Measurements from ENCODE around the gene PGBD2. TPM values are rescaled to one million over a fixed set of nuclear protein-coding genes. Genes with fewer than 3 reads are reported as not detected.
"Not testable (repeated sequence)": the region's sequence is repeated elsewhere in the genome, so short reads cannot be mapped to it uniquely, and the experiment has no call there.

The PGBD2 gene
- total RNA-seq = 2.9 TPM
- long read RNA-seq, partial matches to known transcripts = 0 of 3 reads
- long read RNA-seq, other reads (novel, unspliced or antisense) = 1 of 3 reads

- peak; percentile 97 for DNase-seq (ENCODE audit: low spot score)
Observed at GRCh38 chr1:248906009-248906752, at the start of gene PGBD2. Gene PGBD2, plus strand, starts transcription at chr1:248906235. Its CDS starts 7,628 bp downstream, at chr1:248913863.

- no peak for DNase-seq (ENCODE audit: low spot score)
Observed at GRCh38 chr1:248857201-248857600, 48.8 kb upstream of the PGBD2 start.

GRCh38 chr1:248857749-248858095, 48.3 kb upstream of the PGBD2 start:
- no peak for DNase-seq (ENCODE audit: low spot score)

GRCh38 chr1:248858096-248858890, 47.7 kb upstream of the PGBD2 start:
- DNase-seq (ENCODE audit: low spot score) = no peak

- DNase-seq (ENCODE audit: low spot score) = peak; percentile 99
Observed at GRCh38 chr1:248858891-248859889, 46.8 kb upstream of the PGBD2 start, which contains the start of gene ZNF692. Gene ZNF692, minus strand, starts transcription at chr1:248859085. Its CDS starts 776 bp downstream, at chr1:248858309.

GRCh38 chr1:248860007-248860406, 46.0 kb upstream of the PGBD2 start:
- no peak for DNase-seq (ENCODE audit: low spot score)

GRCh38 chr1:248861616-248862015, 44.4 kb upstream of the PGBD2 start:
- no peak for DNase-seq (ENCODE audit: low spot score)

GRCh38 chr1:248862695-248862997, 43.4 kb upstream of the PGBD2 start:
- no peak for DNase-seq (ENCODE audit: low spot score)

GRCh38 chr1:248862998-248863881, 42.8 kb upstream of the PGBD2 start:
- no peak for DNase-seq (ENCODE audit: low spot score)

- no peak for DNase-seq (ENCODE audit: low spot score)
Observed at GRCh38 chr1:248871837-248872401, 34.1 kb upstream of the PGBD2 start.

GRCh38 chr1:248872752-248873408, 33.2 kb upstream of the PGBD2 start:
- no peak for DNase-seq (ENCODE audit: low spot score)

GRCh38 chr1:248873409-248873992, 32.5 kb upstream of the PGBD2 start:
- peak; percentile 98 for DNase-seq (ENCODE audit: low spot score)

- no peak for DNase-seq (ENCODE audit: low spot score)
Observed at GRCh38 chr1:248873993-248874533, 32.0 kb upstream of the PGBD2 start.

- no peak for DNase-seq (ENCODE audit: low spot score)
Observed at GRCh38 chr1:248881261-248881660, 24.8 kb upstream of the PGBD2 start.

GRCh38 chr1:248882427-248882826, 23.6 kb upstream of the PGBD2 start:
- DNase-seq (ENCODE audit: low spot score) = not testable (repeated sequence)

- no peak for DNase-seq (ENCODE audit: low spot score)
Observed at GRCh38 chr1:248884632-248885295, 21.3 kb upstream of the PGBD2 start.

GRCh38 chr1:248885646-248886045, 20.4 kb upstream of the PGBD2 start:
- DNase-seq (ENCODE audit: low spot score) = no peak

GRCh38 chr1:248886237-248886895, 19.7 kb upstream of the PGBD2 start:
- DNase-seq (ENCODE audit: low spot score) = no peak
